BJ (cell line): Measurements from ENCODE around the gene CCDC70. TPM values are rescaled to one million over a fixed set of nuclear protein-coding genes. Genes with fewer than 3 reads are reported as not detected.

Experiments
- CTCF ChIA-PET: fragments of 350-600 bp; formaldehyde crosslinking; extraction: SDS; loops from one replicate; lab custom pipeline; 2021; ENCODE audit warnings: antibody characterized with exemption, inconsistent platforms; lab: Yijun Ruan, JAX
- POLR2A ChIA-PET: fragments of 300-600 bp; sonication (Branson Sonifier 250); formaldehyde crosslinking; extraction: SDS; loops from one replicate; lab custom pipeline; 2021; ENCODE audit warnings: antibody characterized with exemption; lab: Charles Lee
- DNase-seq: peaks from one replicate; pipeline ENCODE4 v3.0.0-alpha.2; 2011; ENCODE audit warnings: low read depth
- H3K27me3 ChIP-seq: 2 replicates; pipeline ENCODE4 v1.6.0; 2011; ENCODE audit warnings: low read length; ENCODE audit not compliant: control insufficient read depth, insufficient read depth
- H3K36me3 ChIP-seq: 2 replicates; pipeline ENCODE4 v1.5.1; 2011; ENCODE audit warnings: low read length; ENCODE audit not compliant: control insufficient read depth, insufficient read depth
- H3K4me3 ChIP-seq: 2 replicates; pipeline ENCODE4 v1.5.1; 2011; ENCODE audit warnings: low read depth, mild to moderate bottlenecking, control low read depth, low read length
- CTCF ChIP-seq: IDR thresholded peaks from 2 replicates; pipeline ENCODE4 v1.5.1; 2011; ENCODE audit warnings: low read depth, mild to moderate bottlenecking, control low read depth, inconsistent platforms, low read length, moderate library complexity; ENCODE audit not compliant: insufficient read depth
- polyA plus RNA-seq: library from polyadenylated mRNA; depleted of rRNA; stranded (reverse); fragments of >200 nt; gene quantifications from 2 replicates; pipeline ENCODE4 v1.2.3, GENCODE V29; 2011

CCDC70 gene
- polyA plus RNA-seq, 1 experiment = not detected

- DNase-seq = no peak
- Histone ChIP-seq H3K4me3 (no peak overlapping the region), H3K27me3 (no peaks in the 10 kb centered on the region; the same call in none of the 2 replicates), H3K36me3 (no peaks in the 10 kb centered on the region)
- CTCF ChIA-PET = interaction anchor here (2.6 kb wide), 1 partner anchor 22 kb away, joined by 9 read pairs; no protein-coding TSS in a partner anchor
- POLR2A ChIA-PET = no interaction called here
- TF ChIP-seq CTCF = no peak
Measured at GRCh38 chr13:51873117-51873798, 11.5 kb downstream of the CCDC70 start.

- POLR2A ChIA-PET = no interaction called here
- DNase-seq = no peak
- no peak for TF ChIP-seq CTCF
- Histone ChIP-seq H3K36me3 (no peaks in the 10 kb centered on the region), H3K27me3 (no peaks in the 10 kb centered on the region; the same call in none of the 2 replicates), H3K4me3 (no peak overlapping the region)
- CTCF ChIA-PET = interaction anchor here (2.6 kb wide), 1 partner anchor 21 kb away, joined by 9 read pairs; no protein-coding TSS in a partner anchor
Measured at GRCh38 chr13:51873837-51874236, 12.1 kb downstream of the CCDC70 start.

GRCh38 chr13:51874651-51875050 lies 12.9 kb downstream of the CCDC70 start:
- ChIA-PET CTCF (interaction anchor here (1.8 to 2.6 kb wide), 2 partner anchors 20 to 25 kb away, joined by 4 to 9 read pairs; no protein-coding TSS in a partner anchor), POLR2A (no interaction called here)
- no peak for TF ChIP-seq CTCF
- H3K27me3 ChIP-seq = no peaks in the 10 kb centered on the region; the same call in none of the 2 replicates
- H3K36me3 ChIP-seq = no peaks in the 10 kb centered on the region
- DNase-seq = no peak
- H3K4me3 ChIP-seq = no peak overlapping the region

GRCh38 chr13:51879133-51879532 lies 17.4 kb downstream of the CCDC70 start:
- no peak for TF ChIP-seq CTCF
- no peak overlapping the region for H3K4me3 ChIP-seq
- no peak for DNase-seq
- H3K36me3 ChIP-seq = no peaks in the 10 kb centered on the region
- ChIA-PET POLR2A (no interaction called here), CTCF (no interaction called here)
- H3K27me3 ChIP-seq = 0 out of 2 replicates have a peak, but pooled peaks cover 2% of the 10 kb centered on the region

- no peak overlapping the region for H3K4me3 ChIP-seq
- POLR2A ChIA-PET = no interaction called here
- no peak for DNase-seq
- no peak for TF ChIP-seq CTCF
- H3K36me3 ChIP-seq = no peaks in the 10 kb centered on the region
- H3K27me3 ChIP-seq = 0 out of 2 replicates have a peak, but pooled peaks cover 2% of the 10 kb centered on the region
- CTCF ChIA-PET = interaction anchor here (0.6 to 1.7 kb wide), 2 partner anchors 14 to 1026 kb away, joined by 3 to 4 read pairs; no protein-coding TSS in a partner anchor
Measured at GRCh38 chr13:51881296-51881695, 19.5 kb downstream of the CCDC70 start.
